Measurements from ENCODE around the gene ST3GAL4.

GRCh38 chr11:126438272-126438671 lies 82.8 kb downstream of the ST3GAL4 start:
- TF ChIP-seq CTCF (IDR thresholded peaks at IDR 0.05) (no peak), POLR2A (IDR thresholded peaks at IDR 0.05) (no peak)
